Peyer's patch (tissue), 4 donors: Measurements from ENCODE around the gene DCLK2.

Source experiments
- POLR2A ChIP-seq, 2 donors: fragments of 450-650 bp; IDR thresholded peaks; one replicate each; pipeline ENCODE4 v1.5.1; 2017; ENCODE audit warnings: antibody characterized with exemption in 2 of 2, mild to moderate bottlenecking in 2 of 2, moderate library complexity in 2 of 2
- TF ChIP-seq, protein P1 (sequence below), 6 experiments: fragments of 450-650 bp in 4 of 6; fragments of 200-600 bp in 2 of 6; sonication (generic) in 1 of 6; IDR thresholded peaks; one replicate each; pipeline ENCODE4 v1.5.1; 2017 to 2019; ENCODE audit warnings: antibody characterized with exemption in 6 of 6, mild to moderate bottlenecking in 3 of 6, moderate library complexity in 1 of 6

- TF ChIP-seq, protein P1, sequence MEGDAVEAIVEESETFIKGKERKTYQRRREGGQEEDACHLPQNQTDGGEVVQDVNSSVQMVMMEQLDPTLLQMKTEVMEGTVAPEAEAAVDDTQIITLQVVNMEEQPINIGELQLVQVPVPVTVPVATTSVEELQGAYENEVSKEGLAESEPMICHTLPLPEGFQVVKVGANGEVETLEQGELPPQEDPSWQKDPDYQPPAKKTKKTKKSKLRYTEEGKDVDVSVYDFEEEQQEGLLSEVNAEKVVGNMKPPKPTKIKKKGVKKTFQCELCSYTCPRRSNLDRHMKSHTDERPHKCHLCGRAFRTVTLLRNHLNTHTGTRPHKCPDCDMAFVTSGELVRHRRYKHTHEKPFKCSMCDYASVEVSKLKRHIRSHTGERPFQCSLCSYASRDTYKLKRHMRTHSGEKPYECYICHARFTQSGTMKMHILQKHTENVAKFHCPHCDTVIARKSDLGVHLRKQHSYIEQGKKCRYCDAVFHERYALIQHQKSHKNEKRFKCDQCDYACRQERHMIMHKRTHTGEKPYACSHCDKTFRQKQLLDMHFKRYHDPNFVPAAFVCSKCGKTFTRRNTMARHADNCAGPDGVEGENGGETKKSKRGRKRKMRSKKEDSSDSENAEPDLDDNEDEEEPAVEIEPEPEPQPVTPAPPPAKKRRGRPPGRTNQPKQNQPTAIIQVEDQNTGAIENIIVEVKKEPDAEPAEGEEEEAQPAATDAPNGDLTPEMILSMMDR (IDR thresholded peaks at IDR 0.05), result no peak
- TF ChIP-seq POLR2A (IDR thresholded peaks at IDR 0.05), result no peak
Observed at GRCh38 chr4:150234246-150234645, 156.0 kb downstream of the DCLK2 start.
